Lung microvascular endothelial cell (primary cell): Measurements from ENCODE around the gene PHLDB3. TPM values are rescaled to one million over a fixed set of nuclear protein-coding genes. Genes with fewer than 3 reads are reported as not detected.

Experiments
- DNase-seq, 2 donors: peaks; one replicate each; pipeline versions ENCODE4 v3.0.0 to v3.0.0-alpha.2; 2010; ENCODE audit warnings: low read depth in 2 of 2
- total RNA-seq: library from RNA; depleted of rRNA; stranded (reverse); fragments of >200 nt; gene quantifications from 2 replicates; pipeline ENCODE4 v1.2.1, GENCODE V29; 2014

The PHLDB3 gene
- total RNA-seq, 1 donor from 2014 or later = 79.8 TPM

GRCh38 chr19:43499042-43499441 is 5.5 kb downstream of the PHLDB3 start:
- no peak for DNase-seq

- DNase-seq = peak in 1 of 2 donors; percentile 76
These were observed 6.2 kb downstream of the PHLDB3 start for GRCh38 chr19:43498233-43498842.

DNA sequence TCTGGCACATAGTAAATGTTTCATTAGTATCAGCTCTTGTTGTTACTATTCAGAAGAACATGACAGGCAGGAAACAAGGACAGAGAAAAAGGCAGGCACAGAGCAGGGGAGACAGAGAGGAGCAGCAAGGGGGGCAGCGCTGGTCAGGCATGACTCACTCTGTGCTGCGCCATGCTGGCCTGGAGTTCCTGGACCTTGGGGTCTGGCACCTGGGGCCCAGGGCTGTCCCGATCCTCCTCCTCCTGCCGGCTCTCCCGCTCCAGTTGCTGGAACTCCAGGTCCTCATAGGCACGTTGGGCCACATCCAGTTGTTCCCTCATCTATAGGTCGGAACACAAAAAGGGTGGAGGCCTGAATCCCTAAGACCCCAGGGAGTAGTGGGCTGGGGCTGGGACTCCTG is 7.6 kb downstream of the PHLDB3 start:
- no peak for DNase-seq

GRCh38 chr19:43495082-43495481 is 9.5 kb downstream of the PHLDB3 start:
- DNase-seq = no peak

DNA sequence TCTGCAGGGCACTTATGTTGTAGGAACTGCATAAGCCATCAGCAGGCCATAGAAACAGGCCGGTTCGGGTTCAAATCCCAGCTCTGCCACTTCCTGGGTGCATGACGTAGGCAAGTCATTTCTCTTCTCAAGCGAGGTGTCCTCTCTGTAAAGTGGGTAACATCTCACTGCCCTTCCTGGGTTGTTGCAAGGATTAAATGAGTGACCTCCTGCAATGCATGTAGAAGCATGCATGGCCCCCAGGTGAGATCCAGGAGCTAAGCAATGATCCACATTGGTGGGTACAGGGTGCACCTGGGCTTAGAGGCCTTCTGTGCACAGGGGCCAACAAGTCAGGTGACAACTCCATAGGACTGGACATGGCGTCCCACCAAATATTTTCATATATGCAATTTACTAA is 13.8 kb downstream of the PHLDB3 start:
- no peak for DNase-seq

- no peak for DNase-seq
These were observed 14.5 kb downstream of the PHLDB3 start for GRCh38 chr19:43489979-43490599.

GRCh38 chr19:43489310-43489709 is 15.2 kb downstream of the PHLDB3 start:
- DNase-seq = peak in 1 of 2 donors; percentile 88

GRCh38 chr19:43488179-43488578 is 16.4 kb downstream of the PHLDB3 start:
- DNase-seq = no peak

DNA sequence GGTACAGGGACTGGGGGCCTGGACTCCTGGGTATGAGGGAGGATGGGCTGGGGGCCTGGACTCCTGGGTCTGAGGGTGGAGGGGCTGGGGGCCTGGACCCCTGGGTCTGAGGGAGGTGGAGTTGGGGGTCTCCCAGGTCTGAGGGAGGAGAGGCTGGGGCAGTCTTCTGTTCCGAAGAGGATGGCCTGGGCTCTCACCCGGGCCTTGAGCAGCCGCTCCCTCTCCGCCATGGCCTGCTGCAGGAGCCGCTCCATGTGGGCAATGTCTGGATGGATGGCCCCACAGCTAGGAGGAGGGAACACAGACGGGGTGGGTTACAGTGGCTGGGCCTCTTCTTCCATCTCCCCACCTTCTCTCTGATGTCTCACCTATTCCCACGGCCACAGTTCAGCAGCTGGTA is 18.1 kb downstream of the PHLDB3 start:
- DNase-seq = no peak

DNA sequence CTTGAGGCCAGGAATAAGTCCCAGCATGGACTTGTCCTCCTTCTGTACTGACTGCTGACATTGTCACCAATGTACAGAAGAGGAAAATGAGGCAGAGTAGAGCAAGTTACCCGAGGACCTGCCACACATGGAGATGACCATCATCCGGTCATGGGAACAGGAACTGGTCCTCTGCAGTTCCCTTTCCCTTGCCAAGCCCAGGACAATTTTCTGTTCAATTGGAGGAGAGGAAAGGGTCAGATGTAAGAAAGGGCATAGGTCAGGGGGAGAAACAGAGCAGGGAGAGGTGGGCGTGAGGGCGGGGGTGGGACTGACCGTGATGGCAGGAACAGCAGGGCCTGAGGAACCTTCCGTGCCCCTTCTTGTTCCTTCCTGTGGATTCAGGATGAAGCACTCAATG is 18.6 kb downstream of the PHLDB3 start:
- peak in 1 of 2 donors; percentile 56 for DNase-seq

GRCh38 chr19:43483281-43483680 is 21.3 kb downstream of the PHLDB3 start:
- no peak for DNase-seq

DNA sequence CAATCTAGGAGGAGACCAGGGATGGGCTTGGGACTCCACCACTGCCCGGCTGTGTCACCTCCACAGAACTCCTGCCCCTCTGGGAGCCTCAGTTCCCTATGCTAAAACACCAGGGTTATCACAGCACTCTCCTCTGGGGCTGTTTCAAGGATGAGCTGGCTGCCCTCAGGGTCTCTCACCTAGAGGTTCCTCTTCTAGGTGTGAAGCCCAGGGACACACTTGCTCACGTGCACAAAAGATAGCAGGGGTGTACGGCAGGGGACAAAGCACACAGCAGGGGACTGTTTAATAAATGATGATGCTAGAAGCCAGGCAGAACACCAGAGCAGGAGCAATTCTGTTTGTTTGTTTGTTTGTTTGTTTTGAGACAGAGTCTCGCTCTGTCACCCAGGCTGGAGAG is 22.4 kb downstream of the PHLDB3 start:
- no peak for DNase-seq

DNA sequence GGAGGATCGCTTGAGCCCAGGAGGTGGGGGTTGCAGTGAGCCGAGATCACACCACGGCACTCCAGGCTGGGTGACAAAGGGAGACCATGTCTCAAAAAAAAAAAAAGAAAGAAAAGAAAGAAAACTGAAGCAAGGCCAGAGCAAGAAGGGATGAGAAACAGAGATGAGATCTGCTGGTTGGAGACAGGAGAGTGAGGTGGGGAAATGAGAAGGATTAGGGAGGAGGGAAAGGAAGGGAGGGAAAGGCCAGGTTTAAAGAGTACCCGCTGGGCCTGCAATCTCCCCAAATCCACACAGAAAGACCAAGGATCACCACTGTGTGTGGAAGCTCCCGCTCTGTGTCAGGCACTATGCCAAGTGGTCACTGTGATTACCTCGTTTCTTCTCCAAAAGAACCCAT is 22.8 kb downstream of the PHLDB3 start:
- DNase-seq = no peak

- no peak for DNase-seq
These were observed 24.0 kb downstream of the PHLDB3 start for GRCh38 chr19:43480574-43480973.

GRCh38 chr19:43479961-43480561 is 24.5 kb downstream of the PHLDB3 start:
- no peak for DNase-seq

DNA sequence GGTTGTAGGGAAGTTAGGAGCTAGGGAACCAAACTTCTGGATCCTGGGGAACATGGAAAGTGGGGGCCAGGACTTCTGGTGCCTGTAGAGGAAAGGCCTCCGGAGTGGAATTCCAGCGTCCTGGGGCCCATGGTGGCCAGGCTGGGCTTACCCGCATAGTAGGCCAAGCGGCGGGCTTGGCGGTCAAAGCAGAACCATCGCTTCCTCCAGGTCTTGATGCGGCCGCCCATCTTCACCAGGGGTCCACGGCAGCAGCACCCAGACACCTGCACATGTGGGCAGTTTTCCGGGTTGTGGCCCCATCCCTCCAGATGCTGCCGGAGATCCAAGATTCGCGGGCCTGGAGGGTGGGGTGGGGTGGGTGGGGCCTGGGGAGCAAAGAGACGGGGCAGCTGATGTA is 25.3 kb downstream of the PHLDB3 start:
- DNase-seq = no peak

- DNase-seq = no peak
These were observed 26.2 kb downstream of the PHLDB3 start for GRCh38 chr19:43478323-43478722.

GRCh38 chr19:43476606-43477005 is 27.9 kb downstream of the PHLDB3 start:
- DNase-seq = peak; percentile 63 to 94

DNA sequence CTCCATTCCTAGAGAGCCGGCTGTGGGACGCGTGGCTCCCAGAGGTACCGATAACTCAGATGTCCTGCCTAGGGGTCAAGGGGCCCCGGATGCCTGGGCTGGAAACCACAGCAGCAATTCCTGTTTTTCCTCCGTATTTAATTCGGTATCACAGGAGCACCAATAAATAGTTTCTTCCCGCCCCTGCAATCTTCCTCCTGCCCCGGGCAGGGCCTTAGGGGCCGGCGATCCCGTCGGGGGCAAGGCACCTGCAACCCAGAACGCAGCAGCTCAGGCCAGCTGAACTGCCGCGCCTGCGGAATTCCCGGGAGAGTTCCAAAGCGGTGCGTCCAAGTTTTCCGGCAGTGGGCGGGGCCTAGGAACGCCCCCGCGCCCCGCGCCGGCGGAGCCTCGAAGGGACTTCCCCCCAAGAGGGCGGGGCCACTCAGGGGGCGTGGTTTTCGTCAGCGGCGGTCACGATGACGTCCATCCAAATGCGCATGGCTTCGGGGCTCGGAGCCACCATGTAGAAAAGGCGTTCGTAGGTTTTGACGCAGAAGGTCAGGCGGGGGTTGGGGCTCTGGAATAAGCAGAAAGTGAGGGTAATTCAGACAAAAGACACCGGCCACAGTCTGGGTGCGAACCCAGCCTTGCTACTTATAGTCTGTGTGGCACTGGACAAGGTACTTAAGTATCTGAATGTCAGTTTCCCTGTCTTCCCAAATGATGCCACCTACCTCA is 29.4 kb downstream of the PHLDB3 start:
- peak; percentile 95 to 97 for DNase-seq

DNA sequence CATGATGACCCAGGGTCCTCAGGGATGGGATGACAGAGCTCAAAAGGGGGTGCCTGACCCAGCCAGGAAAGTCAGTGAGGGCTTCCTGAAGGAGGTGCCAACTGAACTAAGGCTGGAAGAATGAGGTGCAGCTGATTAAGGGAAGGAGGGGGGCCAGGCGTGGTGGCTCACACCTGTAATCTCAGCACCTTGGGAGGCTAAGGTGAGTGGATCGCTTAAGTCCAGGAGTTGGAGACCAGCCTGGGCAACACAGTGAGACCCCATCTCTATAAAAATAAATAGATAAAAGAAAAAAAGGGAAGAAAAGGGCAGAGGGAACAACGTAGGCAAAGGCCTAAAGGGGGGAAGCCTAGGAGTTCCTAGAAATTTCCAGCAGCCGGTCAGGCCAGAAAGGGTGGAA is 30.1 kb downstream of the PHLDB3 start:
- DNase-seq = no peak

GRCh38 chr19:43471091-43471490 is 33.5 kb downstream of the PHLDB3 start:
- DNase-seq = no peak

- peak; percentile 64 to 70 for DNase-seq
These were observed 34.3 kb downstream of the PHLDB3 start for GRCh38 chr19:43470288-43470687.

GRCh38 chr19:43469160-43469480 is 35.4 kb downstream of the PHLDB3 start:
- DNase-seq = peak; percentile 29 to 86
